ENCODE results near the gene ARL8B.
"Not testable (repeated sequence)": the region's sequence is repeated elsewhere in the genome, so short reads cannot be mapped to it uniquely, and the experiment has no call there.

ARL8B gene

DNA sequence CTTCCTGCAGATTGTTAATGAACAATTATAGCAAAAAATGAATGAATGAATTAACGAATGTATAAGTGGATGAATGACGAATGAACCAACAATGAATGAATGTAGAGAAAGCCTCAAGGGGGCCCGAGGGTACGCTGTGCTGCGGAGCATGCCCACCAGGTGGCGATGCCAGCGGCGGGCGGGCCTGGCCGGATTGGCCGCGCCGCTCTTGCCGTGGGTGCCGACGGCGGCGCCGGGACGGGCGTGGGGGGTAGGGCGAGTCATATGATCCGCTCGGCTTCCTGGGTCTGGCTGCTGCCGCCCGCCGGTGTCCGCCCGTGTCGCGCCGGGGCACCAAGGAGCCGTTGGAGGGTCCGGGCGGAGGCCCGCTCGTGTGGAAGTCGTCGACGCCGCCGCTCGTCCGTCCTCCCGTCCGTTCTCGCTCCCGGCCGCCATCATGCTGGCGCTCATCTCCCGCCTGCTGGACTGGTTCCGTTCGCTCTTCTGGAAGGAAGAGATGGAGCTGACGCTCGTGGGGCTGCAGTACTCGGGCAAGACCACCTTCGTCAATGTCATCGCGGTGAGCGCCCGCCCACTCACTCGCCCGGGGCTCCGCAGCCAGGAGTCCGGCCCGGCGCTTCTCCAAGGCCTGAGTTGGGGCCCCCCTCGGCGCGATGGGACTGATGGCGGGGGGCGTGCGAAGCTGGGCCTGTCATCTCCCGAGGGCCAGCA is at the start of gene ARL8B:
TSS of gene ARL8B (plus strand) at position 263 of the 711 bp plus-strand sequence. CDS start at position 437, 174 bp downstream.
- H3K4me3 ChIP-seq (ENCODE audit: low read depth, low read length) = peak within 1 kb of the TSS; percentile 87

DNA sequence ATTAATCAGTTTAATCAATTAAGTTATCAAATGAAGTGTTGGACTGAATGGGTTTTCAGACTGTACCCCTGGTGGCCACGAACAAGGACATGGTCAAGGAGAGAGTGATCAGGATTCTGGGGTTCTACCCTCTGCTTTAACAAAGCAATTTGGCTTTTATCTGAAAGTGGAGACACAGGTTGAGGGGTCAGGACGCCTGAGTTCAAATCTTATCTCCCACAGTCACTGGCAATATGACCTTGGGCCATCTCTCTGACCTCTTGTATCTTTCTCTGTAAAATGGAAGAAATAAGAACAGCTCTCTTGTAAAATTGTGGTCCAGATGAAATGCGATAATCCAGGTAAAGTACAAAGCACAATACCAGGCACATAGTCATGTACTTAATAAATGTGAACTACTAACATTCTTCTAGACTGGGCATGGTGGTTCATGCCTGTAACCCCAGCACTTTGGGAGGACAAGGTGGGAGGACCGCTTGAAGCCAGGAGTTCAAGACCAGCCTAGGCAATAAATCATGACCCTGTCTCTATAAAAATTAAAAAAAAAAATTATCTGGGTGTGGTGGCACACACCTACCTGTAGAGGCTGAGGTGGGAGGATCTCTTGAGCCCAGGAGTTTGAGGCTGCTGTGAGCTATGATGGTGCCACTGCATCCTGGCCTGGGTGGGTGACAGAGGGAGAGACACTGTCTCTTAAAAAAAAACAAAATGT is 48.6 kb upstream of the ARL8B start:
- H3K4me3 ChIP-seq (ENCODE audit: low read depth, low read length) = no peak overlapping the region

DNA sequence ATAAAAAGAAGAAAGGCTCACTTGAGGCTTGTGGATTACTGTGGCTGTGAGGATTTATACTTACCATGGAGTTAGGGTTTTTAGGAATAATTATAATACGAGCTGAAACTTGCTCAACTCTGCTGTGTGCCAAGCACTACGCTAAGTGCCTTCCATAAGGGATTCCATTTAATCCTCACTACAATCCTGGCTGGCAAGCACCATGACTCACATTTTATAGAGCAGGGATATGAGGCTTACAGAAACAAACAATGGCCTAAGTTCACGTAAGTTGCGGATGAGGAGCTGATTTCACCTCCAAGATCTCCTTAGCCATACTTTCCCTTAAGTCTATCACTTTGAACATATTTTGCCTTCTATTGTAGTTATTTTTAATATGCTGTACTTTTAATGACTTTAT is 43.9 kb upstream of the ARL8B start:
- no peak overlapping the region for H3K4me3 ChIP-seq (ENCODE audit: low read depth, low read length)

DNA sequence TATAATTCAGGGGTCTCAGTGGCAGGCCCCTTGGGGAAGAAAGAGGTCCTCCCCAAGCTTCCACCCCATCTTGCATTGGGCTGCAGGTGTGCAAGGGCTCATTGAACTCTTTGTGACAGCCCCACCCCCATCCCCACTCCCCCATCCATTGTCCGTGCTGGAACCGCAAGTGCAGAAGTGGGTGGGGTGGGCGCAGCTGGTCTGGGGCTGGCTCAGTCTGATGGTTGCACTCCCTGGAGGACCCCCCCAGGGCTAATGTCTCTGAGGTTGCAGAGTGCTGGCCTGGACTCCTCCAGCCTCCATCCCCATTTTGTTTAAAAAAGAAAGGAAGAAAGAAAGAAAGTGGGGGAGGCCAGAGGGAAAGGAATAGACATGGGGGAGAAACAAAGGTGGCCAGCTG is 42.3 kb upstream of the ARL8B start:
- H3K4me3 ChIP-seq (ENCODE audit: low read depth, low read length) = no peak overlapping the region

DNA sequence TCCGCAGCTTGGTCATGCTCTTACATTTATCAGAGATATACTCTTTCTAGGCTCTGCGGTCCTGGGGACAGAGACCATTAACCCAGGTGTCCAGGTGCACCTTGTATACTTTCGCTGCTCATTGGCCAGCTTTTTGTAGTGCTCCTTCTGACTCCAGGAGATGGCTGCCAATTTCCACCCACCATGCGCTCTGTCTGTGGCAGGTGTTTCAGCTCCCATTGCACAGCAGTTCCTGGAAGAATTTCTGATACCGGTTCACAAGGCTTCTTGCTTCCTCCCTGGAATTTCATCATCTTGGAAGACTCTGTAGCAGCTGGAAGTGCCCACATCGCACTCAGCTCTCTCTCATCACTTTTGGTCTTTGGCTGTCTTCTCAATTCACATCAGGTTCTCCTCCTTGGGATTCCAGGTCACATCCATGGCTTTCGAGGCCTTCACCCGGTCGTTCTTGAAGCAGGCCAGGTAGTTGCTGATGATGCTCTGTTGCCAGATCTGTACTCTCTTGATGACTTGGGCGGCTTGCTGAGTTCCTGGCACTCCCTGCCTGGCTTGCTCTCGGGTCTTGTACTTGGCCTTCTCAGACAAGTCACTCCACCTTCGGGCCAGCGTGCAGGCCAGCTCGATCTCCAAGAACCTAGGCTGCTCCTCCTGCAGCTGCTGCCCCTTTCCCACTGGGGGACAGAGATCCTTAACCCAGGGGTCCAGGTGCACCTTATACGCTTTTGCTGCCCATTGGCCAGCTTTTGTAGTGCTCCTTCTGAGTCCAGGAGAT is 41.1 kb upstream of the ARL8B start:
- H3K4me3 ChIP-seq (ENCODE audit: low read depth, low read length) = no peak overlapping the region

DNA sequence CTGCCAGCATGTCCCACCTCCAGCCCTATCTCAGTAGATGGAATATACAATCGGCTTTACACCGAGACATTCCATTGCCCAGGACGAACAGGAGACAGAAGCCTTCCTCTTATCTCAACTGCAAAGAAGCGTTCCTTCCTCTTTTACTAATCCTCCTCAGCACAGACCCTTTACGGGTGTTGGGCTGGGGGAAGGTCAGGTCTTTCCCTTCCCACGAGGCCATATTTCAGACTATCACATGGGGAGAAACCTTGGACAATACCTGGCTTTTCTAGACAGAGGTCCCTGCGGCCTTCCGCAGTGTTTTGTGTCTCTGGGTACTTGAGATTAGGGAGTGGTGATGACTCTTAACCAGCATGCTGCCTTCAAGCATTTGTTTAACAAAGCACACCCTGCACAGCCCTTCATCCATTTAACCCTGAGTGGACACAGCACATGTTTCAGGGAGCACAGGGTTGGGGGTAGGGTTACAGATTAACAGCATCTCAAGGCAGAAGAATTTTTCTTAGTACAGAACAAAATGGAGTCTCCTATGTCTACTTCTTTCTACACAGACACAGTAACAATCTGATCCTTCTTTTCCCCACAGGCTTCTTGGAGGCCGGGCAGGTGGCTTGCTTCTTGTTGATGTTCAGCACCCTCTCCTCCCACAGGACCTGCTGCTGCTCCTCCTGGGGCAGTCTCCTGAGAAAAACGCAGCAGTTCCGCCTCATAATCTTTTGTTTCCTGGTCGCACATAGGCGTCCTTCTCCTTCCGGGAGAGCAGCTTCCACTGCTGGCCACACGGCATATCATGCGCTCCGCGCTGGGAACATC is 39.9 kb upstream of the ARL8B start:
- not testable (repeated sequence) for H3K4me3 ChIP-seq (ENCODE audit: low read depth, low read length)

DNA sequence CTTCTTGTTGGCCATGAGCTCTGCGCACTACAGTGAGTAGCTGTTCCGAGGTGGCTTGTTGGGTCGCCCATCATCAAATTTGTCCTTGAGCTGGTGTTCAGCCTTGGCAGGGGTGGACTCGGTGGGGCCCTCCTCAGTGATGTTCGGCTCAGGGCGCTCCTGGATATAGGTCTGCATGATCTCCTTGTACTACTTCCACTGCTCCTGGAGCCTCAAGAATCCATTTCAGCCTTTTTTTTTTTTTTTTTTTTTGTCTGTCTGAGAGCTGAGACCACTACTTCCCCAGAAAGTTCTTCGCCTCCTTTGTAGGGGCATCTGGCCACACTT is 39.3 kb upstream of the ARL8B start:
- no peak overlapping the region for H3K4me3 ChIP-seq (ENCODE audit: low read depth, low read length)

DNA sequence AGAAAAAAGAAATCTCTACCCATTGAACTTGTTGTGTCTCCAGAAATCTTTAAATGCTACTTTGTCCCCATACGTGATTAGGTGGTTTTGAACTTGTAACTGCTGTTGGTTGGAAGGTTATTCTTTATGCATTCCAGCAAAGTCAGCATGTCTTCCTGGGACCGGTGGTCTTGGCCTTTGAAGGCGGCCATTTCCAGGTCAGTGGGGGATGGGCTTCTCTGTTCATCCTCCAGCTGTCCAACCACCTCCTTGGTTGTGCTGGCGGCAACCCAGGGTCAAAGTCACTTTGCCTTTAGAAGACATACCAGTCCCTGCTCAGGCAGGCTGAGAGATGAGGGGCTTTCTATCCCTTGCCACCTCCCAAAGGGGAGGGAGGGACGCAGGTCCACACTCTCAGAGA is 37.9 kb upstream of the ARL8B start:
- H3K4me3 ChIP-seq (ENCODE audit: low read depth, low read length) = no peak overlapping the region

DNA sequence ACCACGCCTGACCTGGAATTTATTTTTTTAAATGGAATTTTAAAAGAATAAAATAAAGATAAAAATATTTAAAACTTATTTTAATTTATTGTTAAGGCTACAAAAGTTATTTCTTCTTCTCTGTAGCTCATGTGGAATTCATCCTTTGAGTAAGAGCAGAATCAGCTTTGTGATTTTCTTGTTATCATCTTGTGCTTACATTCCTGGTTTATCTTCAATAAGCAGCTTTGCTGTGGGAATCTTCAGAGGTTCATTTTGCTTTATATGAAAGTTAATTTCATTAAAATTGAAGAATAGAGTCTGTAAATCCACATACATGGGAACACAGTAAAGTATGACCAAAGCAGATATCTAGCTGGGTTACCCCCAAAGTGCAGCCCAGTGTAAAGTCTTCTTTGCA is 35.4 kb upstream of the ARL8B start:
- H3K4me3 ChIP-seq (ENCODE audit: low read depth, low read length) = no peak overlapping the region

DNA sequence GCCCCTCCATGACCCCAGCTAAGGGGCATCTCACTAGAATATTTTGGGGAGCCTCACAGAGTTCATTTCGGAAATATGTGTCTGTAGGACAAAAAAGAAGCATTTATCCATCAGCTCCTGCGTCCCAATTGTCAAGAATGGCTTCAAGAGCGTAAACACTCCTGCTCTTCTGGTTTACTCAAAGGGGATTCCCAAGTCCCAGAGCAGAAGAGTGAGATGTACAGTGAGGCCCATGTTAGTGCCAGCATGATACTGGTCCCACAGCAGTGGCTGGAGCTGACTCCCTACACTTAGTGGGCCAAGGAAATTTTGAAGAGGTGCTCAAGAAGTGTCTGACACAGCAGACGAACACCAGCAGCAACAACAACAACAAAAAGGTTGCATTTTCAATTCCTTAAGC is 34.9 kb upstream of the ARL8B start:
- no peak overlapping the region for H3K4me3 ChIP-seq (ENCODE audit: low read depth, low read length)

DNA sequence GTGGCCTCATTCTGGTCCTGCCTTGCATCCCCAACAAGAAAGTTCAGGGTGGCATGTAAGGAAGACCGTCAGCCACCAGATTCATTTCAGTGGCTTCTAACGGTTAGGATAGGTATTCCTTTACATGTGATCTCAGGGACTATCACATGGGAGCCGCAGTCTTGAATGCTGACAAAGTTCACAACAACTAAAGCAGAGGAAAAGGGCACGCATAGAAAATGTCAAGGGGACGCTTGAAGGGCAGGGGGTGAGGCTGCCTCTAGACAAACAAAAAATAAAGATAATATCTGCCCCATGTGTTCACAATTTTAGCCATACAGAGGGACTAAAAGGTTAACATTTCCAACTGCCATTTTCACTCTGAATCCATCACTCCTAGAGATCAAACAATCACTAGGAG is 31.9 kb upstream of the ARL8B start:
- H3K4me3 ChIP-seq (ENCODE audit: low read depth, low read length) = no peak overlapping the region

DNA sequence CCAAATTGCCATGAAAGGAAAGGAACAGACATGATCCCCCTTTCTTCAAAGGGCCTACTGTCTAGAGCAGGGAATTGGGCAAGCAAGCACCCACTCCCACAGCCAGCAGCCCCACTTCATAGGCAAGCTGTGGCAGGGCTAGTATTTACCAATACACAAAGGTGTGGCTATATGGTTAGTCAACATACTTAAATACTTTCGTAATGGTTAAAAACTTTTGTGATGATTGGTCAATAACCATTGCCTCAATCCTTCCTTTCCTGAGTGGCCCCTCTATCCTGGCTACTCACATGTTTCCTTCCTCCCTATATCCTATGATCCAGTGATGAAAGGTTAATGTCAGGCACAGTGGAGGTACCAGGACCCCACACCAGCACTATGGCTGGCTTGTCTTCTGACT is 30.1 kb upstream of the ARL8B start:
- H3K4me3 ChIP-seq (ENCODE audit: low read depth, low read length) = no peak overlapping the region

DNA sequence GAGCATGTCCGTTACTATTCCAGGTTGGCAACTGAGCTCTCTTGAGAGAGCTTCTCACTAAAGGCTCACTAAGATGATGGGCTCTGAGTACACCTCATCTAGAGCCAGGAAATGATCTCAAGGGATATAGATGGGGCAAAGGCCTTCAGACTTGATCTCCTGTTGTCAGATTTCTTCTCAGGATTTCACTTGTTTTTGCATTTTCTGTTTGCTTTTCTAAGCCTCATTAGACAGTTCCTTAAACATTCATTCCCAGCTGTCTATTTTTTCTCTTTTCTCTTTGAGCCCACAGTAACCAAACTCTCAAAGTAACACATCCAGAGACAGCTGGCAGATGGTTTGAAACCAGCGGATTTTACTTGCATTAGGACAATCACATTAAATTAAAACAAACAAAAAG is 28.4 kb upstream of the ARL8B start:
- H3K4me3 ChIP-seq (ENCODE audit: low read depth, low read length) = no peak overlapping the region

DNA sequence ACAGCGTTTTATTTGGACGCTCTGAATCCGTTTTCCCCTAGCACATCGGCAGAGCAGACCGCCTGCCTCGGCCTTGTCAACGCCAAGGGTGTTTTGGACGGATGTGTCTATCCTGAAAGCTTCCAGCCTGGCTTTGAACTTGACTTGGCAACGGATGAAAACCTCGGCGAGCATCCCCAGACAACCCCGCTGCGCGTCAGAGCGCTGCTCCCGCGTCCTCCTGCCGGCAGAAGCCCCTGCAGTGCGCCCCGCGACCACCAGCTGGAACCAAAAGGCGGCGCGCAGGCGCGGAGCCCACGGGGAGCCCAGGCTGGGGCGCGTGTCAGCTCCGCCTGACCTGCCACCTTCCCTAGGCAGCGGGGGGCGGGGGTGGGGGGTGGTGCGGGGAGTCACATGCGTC is 26.2 kb upstream of the ARL8B start:
- H3K4me3 ChIP-seq (ENCODE audit: low read depth, low read length) = peak overlapping the region; percentile 6

DNA sequence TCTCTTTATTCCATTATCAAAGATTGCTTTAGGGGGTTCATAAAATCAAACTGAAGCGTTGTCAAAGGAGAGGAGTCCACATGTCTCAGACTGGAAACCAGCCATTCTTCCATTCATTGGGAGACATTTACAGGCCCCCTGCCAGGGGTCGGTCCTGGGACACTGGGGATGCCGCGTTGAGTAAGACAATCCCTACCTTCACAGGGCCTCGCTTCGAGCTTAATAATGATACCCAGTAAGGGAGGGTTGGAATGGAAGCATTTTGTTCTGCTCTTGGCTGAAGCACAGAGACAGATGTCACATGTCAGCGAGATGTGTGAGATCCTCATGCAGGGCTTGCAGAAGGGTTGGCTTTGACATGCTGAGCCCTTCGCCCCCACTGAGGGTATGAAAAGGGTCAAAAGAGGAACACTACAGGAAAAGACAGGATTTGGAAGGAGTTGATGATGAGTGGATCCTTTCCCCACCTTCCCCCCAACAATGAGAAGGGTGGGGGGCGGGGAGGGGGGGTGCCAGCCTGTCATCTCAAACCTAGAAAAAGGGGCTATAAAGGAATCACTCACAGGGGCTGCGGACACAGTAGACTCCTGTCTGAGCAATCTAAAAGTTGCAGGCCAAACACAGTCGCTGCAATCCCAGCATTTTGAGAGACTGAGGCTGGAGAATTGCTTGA is 25.6 kb upstream of the ARL8B start:
- no peak overlapping the region for H3K4me3 ChIP-seq (ENCODE audit: low read depth, low read length)

DNA sequence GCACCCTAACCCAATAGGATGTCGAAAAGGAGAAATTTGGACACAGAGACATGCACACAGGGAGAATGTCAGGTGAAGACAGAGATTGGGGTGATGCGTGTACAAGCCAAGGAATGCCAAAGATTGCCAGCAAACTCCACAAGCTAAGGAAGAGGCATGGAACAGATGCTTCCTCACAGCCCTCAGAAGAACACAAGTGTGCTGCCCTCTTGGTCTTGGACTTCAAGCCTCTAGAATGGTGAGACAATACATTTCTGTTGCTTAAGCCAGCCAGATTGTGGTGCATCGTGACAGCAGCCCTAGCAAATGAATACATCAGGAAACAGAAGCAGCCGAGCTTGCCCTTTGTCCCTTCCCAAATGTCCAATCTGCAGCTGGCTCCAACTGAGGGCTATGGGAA is 23.7 kb upstream of the ARL8B start:
- no peak overlapping the region for H3K4me3 ChIP-seq (ENCODE audit: low read depth, low read length)

DNA sequence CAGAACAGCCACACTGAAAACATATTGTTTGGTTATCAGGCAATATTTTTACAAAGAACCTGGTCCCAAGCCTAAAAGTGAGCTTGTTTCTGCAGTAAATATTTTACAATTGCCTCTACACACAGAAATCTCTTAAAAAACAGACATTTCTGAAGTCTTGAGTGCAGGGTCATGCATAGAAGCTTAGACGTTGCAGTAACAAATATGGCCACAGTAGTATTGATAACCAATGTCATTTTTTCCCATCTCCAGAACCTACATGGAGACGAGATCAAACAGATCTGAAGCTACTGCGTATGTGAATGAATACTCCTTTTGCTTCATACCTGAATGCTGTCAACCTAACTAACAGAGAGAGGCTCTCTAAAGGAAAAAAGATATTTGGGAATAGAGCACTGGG is 19.6 kb upstream of the ARL8B start:
- H3K4me3 ChIP-seq (ENCODE audit: low read depth, low read length) = no peak overlapping the region

DNA sequence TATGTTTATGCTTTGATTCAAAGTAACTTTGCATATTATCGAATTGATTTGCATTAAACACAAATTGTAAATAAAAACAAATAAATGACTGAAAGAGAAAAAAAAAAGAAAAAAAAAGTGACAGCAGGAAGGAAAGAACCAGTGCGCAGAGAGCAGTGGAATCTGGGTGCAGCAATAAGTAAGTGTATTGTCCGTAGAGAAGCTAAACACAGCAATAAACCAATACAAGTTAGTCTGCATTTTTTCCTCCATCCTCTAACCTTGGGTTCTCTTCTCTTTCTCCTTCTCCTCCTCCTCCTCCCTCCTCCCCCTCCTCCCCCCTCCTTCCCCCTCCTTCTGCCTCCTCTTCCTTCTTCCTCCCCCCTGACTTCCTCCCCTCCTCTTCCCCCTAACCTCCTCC is 18.3 kb upstream of the ARL8B start:
- no peak overlapping the region for H3K4me3 ChIP-seq (ENCODE audit: low read depth, low read length)

DNA sequence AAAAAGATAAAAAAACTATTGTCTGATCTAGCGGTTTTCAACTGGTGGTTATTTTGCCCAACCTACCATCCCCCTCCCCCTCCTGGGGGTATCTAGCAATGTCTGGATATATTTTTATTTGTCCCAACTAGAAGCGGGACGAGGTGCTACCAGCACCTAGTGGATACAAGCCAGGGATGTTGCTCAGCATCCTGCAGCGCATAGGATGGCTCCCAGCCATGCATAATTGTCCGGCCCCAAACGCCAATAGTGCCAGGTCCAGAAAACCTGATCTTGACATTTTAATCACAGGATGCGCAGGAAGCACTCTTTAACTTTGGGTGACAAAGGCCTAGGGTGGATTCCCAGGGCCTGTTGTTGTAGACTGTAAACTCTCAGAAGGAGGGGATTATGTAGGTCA is 17.0 kb upstream of the ARL8B start:
- H3K4me3 ChIP-seq (ENCODE audit: low read depth, low read length) = no peak overlapping the region

DNA sequence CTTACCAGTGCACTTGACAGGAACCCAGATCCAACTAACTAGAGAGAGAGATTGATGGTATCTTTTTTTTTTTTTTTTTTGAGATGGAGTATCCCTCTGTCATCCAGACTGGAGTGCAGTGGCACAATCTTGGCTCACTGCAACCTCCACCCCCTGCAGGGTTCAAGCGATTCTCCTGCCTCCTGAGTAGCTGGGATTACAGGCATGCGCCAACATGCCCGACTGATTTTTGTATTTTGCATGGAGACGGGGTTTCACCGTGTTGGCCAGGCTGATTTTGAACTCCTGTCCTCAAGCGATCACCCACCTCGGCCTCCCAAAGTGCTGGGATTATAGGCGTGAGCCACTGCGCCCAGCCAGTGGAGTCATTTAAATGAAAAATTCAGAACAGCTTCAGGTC is 15.7 kb upstream of the ARL8B start:
- H3K4me3 ChIP-seq (ENCODE audit: low read depth, low read length) = not testable (repeated sequence)

DNA sequence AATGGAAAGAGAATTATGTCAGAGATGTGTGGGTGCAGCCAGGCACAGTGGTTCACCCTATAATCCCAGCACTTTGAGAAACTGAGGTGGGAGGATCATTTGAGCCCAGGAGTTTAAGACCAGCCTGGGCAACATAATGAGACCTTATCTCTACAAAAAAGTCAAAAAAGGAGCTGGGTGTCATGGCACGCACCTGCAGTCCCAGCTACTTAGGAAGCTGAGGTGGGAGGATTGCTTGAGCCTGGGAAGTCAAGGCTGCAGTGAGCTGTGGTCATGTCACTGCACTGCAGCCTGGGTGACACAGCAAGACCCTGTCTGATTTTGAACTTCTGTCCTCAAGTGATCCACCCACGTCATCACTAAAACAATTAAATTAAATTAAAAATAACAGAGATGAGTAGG is 15.2 kb upstream of the ARL8B start:
- H3K4me3 ChIP-seq (ENCODE audit: low read depth, low read length) = not testable (repeated sequence)
